Activated gamma-delta T cell (primary cell): Measurements from ENCODE around the gene DCAF7.

ENCODE experiments used
- DNase-seq: peaks from one replicate; lab custom pipeline; 2025; lab: John Stamatoyannopoulos, UW
- total RNA-seq, 2 donors: gene quantifications; one replicate each; lab custom pipeline; 2026; lab: John Stamatoyannopoulos, UW

DCAF7 gene
- 74.1 to 77.3 reads per million in 2 donors for total RNA-seq

- peak; percentile 95 for DNase-seq
Measured at GRCh38 chr17:63549946-63550816, at the start of gene DCAF7. Gene DCAF7 (plus strand): TSS chr17:63550477. CDS start chr17:63550678, 201 bp downstream.

GRCh38 chr17:63500543-63501390 lies 49.5 kb upstream of the DCAF7 start:
- no peak for DNase-seq

- DNase-seq = no peak
Measured at GRCh38 chr17:63503341-63503705, 47.0 kb upstream of the DCAF7 start.

- DNase-seq = no peak
Measured at GRCh38 chr17:63504261-63504660, 46.0 kb upstream of the DCAF7 start.

- no peak for DNase-seq
Measured at GRCh38 chr17:63505341-63505740, 44.9 kb upstream of the DCAF7 start.

DNA sequence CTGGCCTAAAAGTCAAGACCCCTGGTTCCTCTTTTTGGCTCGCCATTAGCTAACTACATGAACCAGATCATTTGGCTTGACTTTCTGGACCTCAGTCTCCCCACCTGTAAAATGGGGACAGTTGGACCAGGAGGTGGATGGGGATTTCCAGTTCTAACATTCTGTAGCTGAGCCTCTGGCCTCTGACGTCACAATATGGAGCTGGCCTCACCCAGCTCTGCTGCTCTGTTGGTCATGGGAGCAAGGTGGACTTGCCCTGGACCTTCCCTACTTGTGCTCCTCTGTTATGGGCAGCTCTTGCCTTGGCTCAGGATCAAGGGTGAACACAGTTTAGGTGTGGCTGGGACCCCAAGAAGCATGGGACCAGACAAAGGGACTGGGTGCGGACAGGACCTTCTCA lies 43.6 kb upstream of the DCAF7 start:
- DNase-seq = no peak

GRCh38 chr17:63511331-63511730 lies 38.9 kb upstream of the DCAF7 start:
- DNase-seq = no peak

- DNase-seq = no peak
Measured at GRCh38 chr17:63512388-63512787, 37.9 kb upstream of the DCAF7 start.

DNA sequence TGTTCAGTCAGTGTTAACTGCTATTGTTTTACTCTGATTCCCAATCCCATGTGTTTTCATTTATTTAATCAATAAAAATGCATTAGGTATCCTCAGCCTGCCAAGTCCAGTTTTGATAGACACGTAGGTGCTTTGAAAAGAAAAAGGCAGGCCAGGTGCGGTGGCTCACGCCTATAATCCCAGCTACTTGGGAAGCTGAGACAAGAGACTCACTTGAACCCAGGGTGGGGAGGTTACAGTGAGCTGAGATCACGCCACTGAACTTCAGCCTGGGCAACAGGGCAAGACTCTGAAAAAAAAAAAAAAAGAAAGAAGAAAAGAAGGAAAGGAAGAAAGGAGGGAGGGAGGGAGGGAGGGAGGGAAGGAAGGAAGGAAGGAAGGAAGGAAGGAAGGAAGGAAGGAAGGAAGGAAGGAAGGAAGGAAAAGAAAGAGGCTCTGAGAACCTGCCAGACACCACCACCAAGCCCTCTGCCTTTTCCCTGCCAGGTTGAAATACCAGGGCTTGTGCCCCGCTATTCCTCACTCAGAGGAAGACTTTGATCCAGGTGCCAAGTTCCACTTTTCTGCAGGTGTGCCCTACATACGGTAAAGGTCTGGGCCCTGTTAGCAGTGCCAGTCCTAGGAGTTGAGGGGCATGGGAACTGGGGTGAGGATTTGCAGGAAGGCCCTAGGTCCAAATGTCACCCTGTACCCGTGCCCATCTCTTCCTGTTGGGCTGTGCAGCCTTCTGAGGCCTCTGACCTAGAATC lies 37.2 kb upstream of the DCAF7 start:
- no peak for DNase-seq

GRCh38 chr17:63514477-63514876 lies 35.8 kb upstream of the DCAF7 start:
- DNase-seq = no peak

DNA sequence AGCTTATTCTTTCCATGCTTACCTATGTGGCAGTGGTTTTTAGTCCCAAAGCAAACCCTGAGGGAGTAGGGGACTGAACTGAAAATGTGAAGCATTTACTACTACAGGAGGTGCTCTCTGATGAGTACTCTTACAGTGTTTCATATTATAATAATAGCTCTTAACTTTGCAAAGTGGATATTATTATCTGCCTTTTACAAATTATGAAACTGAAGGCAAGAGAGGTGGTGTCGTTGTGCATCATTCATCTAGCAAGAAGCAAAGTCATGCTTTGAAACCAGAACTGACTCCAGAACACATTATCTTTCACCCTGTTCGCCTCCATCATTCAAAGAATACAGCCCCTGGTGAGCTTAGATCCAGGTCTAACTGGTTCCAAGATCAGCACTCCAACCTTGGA lies 35.3 kb upstream of the DCAF7 start:
- no peak for DNase-seq

- DNase-seq = no peak
Measured at GRCh38 chr17:63515426-63515825, 34.9 kb upstream of the DCAF7 start.

GRCh38 chr17:63516910-63517824 lies 33.1 kb upstream of the DCAF7 start:
- no peak for DNase-seq

DNA sequence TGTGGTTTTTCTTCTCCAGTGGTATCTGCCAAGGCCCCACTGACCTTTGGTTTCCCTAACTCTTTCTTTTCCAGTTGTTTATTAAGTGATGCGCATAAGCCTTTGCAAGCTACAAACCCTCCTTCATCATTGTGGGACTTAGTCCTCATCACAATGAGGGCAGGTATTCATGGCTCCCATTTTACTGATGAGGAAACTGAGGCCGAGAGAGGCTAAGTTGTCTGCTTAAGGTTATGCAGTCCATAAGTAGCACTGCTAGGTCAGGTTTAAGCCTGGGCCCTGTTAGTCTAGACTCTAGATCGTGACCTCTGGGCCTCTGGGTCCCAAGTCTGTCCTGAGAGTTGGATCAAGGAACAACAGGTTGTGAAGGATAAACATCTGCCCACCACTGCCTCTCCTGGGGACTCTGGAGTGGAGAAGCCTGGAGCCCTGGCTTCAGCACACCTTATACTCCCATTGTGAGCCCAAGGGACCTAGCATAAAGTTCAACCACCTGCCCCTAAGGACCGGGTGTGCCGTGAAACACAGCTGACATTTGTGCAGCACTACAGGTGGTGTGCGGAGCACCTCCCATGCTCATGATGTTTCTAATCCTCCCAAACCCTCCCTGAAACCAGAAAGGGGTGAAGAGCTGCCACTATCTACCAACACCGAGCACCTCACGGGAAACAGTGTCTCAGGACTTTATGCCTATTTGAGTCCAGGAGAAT lies 32.3 kb upstream of the DCAF7 start:
- no peak for DNase-seq

GRCh38 chr17:63519116-63519881 lies 31.0 kb upstream of the DCAF7 start:
- no peak for DNase-seq

GRCh38 chr17:63519972-63520882 lies 30.1 kb upstream of the DCAF7 start:
- no peak for DNase-seq

GRCh38 chr17:63523253-63523855 lies 26.9 kb upstream of the DCAF7 start, which contains the start of gene KCNH6:
Gene KCNH6 (plus strand): TSS chr17:63523358. CDS start chr17:63523414, 56 bp downstream.
- no peak for DNase-seq

DNA sequence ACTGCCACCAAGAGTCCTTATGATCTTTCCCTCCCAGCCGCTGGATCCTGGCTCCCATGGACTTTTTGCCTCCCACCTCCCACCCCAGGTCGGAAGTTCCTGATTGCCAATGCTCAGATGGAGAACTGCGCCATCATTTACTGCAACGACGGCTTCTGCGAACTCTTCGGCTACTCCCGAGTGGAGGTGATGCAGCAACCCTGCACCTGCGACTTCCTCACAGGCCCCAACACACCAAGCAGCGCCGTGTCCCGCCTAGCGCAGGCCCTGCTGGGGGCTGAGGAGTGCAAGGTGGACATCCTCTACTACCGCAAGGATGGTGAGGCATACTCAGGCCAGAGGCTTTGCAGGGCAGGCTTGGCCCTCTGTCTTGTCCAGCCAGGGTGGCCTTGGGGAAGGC lies 26.2 kb upstream of the DCAF7 start:
- DNase-seq = no peak
